Calu3 (cell line): Measurements from ENCODE around the gene KREMEN2. TPM values are rescaled to one million over a fixed set of nuclear protein-coding genes. Genes with fewer than 3 reads are reported as not detected.

Experiments used
- BruUV-seq: library from RNA; stranded (reverse); fragments of 400-500 nt; replicated peaks from 2 replicates; lab custom pipeline; 2021; lab: Mats Ljungman, UMichigan
- CTCF ChIA-PET: fragments of 300-600 bp; sonication (Branson Sonifier 250); formaldehyde crosslinking; loops from one replicate; lab custom pipeline; 2022; ENCODE audit warnings: antibody characterized with exemption; lab: Charles Lee
- DNase-seq: peaks from one replicate; pipeline ENCODE4 v3.0.0; 2022
- H3K27ac Mint-ChIP-seq: one replicate; pipeline ENCODE4 v1.8.0; 2022; ENCODE audit warnings: mixed read lengths; ENCODE audit not compliant: unreplicated experiment
- H3K27me3 Mint-ChIP-seq: one replicate; pipeline ENCODE4 v1.8.0; 2022; ENCODE audit warnings: mixed read lengths; ENCODE audit not compliant: unreplicated experiment
- H3K36me3 Mint-ChIP-seq: one replicate; pipeline ENCODE4 v1.8.0; 2022; ENCODE audit warnings: mild to moderate bottlenecking, moderate library complexity, mixed read lengths; ENCODE audit not compliant: insufficient read depth, unreplicated experiment
- H3K4me1 Mint-ChIP-seq: one replicate; pipeline ENCODE4 v1.8.0; 2022; ENCODE audit warnings: mild to moderate bottlenecking, low read depth, mixed read lengths; ENCODE audit not compliant: unreplicated experiment
- H3K4me3 Mint-ChIP-seq: one replicate; pipeline ENCODE4 v1.8.0; 2022; ENCODE audit warnings: mild to moderate bottlenecking, low read depth, moderate library complexity, mixed read lengths; ENCODE audit not compliant: unreplicated experiment
- H3K9me3 Mint-ChIP-seq: one replicate; pipeline ENCODE4 v1.8.0; 2022; ENCODE audit warnings: low read depth, mixed read lengths; ENCODE audit not compliant: unreplicated experiment
- CTCF ChIP-seq: fragments of 200-600 bp; IDR thresholded peaks from one replicate; pipeline ENCODE4 v1.8.0; 2022; ENCODE audit warnings: antibody characterized with exemption; ENCODE audit not compliant: unreplicated experiment
- intact Hi-C: fragments of 100-400 bp; cut with micrococcal nuclease; formaldehyde crosslinking; loops from one replicate; pipeline ENCODE4 v1.10.0; 2022; ENCODE audit not compliant: unreplicated experiment
- total RNA-seq: library from RNA; stranded (reverse); gene quantifications from 2 replicates; pipeline ENCODE4 v1.2.3, GENCODE V29; 2022

The KREMEN2 gene
- total RNA-seq, 1 experiment from 2014 or later = not detected

- Mint-ChIP-seq H3K36me3 (peaks cover 57% of the 10 kb centered on the region), H3K27ac (no peak overlapping the region), H3K4me1 (peaks cover 43% of the 10 kb centered on the region), H3K4me3 (no peak overlapping the region), H3K27me3 (no peaks in the 10 kb centered on the region), H3K9me3 (no peaks in the 10 kb centered on the region)
- intact Hi-C loops = no loop called here
- CTCF ChIA-PET = interaction anchor here (0.7 kb wide), 1 partner anchor 33 kb away, joined by 6 read pairs; no protein-coding TSS in a partner anchor
- TF ChIP-seq CTCF = no peak
- no peak for DNase-seq
- BruUV-seq = no TSS peak
These were observed 53.3 kb downstream of the KREMEN2 start for GRCh38 chr16:3017344-3017743.

Other genes starting within 250 kb of the KREMEN2 start
- 2.0 and 2.4 TPM in 2 replicates for gene PRSS27, start 244.1 kb upstream of the KREMEN2 start, total RNA-seq
- 870 and 905 TPM in 2 replicates for gene SRRM2, start 211.6 kb upstream of the KREMEN2 start, total RNA-seq
- 269 TPM in 2 replicates for gene ELOB, start 187.0 kb upstream of the KREMEN2 start, total RNA-seq
- gene PRSS33, start 176.7 kb upstream of the KREMEN2 start, total RNA-seq = 7.9 and 13.2 TPM in 2 replicates
- not detected in 2 replicates for gene PRSS41, start 165.8 kb upstream of the KREMEN2 start, total RNA-seq
- gene PRSS21, start 147.0 kb upstream of the KREMEN2 start, total RNA-seq = not detected in 2 replicates
- 10.3 and 15.5 TPM in 2 replicates for gene ZG16B, start 134.0 kb upstream of the KREMEN2 start, total RNA-seq
- 140 and 141 TPM in 2 replicates for gene PRSS22, start 106.1 kb upstream of the KREMEN2 start, total RNA-seq
- gene FLYWCH2, start 81.1 kb upstream of the KREMEN2 start, total RNA-seq = 10.8 and 13.0 TPM in 2 replicates
- gene FLYWCH1, start 52.3 kb upstream of the KREMEN2 start, total RNA-seq = 34.8 and 36.8 TPM in 2 replicates
- 51.0 and 56.0 TPM in 2 replicates for gene PAQR4, start 5.1 kb downstream of the KREMEN2 start, total RNA-seq
- gene PKMYT1, start 16.2 kb downstream of the KREMEN2 start, total RNA-seq = 91.2 and 107 TPM in 2 replicates
- 13.5 and 17.8 TPM in 2 replicates for gene CLDN9, start 48.6 kb downstream of the KREMEN2 start, total RNA-seq
- gene CLDN6, start 53.9 kb downstream of the KREMEN2 start, total RNA-seq = 1.2 and 2.1 TPM in 2 replicates
- 478 and 509 TPM in 2 replicates for gene TNFRSF12A, start 56.1 kb downstream of the KREMEN2 start, total RNA-seq
- 61.1 and 75.4 TPM in 2 replicates for gene HCFC1R1, start 59.7 kb downstream of the KREMEN2 start, total RNA-seq
- gene THOC6, start 59.8 kb downstream of the KREMEN2 start, total RNA-seq = 50.8 and 54.4 TPM in 2 replicates
- 59.4 and 70.9 TPM in 2 replicates for gene BICDL2, start 72.7 kb downstream of the KREMEN2 start, total RNA-seq
- gene MMP25, start 82.3 kb downstream of the KREMEN2 start, total RNA-seq = 0.27 and 0.31 TPM in 2 replicates
- gene IL32, start 101.4 kb downstream of the KREMEN2 start, total RNA-seq = 81.8 and 89.0 TPM in 2 replicates
- gene ZSCAN10, start 135.0 kb downstream of the KREMEN2 start, total RNA-seq = not detected in 2 replicates
- gene ZNF205, start 148.3 kb downstream of the KREMEN2 start, total RNA-seq = 17.2 and 17.7 TPM in 2 replicates
- 9.8 and 11.8 TPM in 2 replicates for gene ZNF213, start 170.8 kb downstream of the KREMEN2 start, total RNA-seq
- 0.40 and 0.54 TPM in 2 replicates for gene OR1F1, start 223.9 kb downstream of the KREMEN2 start, total RNA-seq